Uterus (tissue), 2 donors: ENCODE measurements around the gene MYOZ3.

Source experiments
- POLR2A ChIP-seq, 2 donors: fragments of 450-650 bp; IDR thresholded peaks; one replicate each; pipeline ENCODE4 v1.6.1; 2016; ENCODE audit warnings: antibody characterized with exemption in 2 of 2, mild to moderate bottlenecking in 1 of 2, moderate library complexity in 1 of 2
- TF ChIP-seq, protein P1 (sequence below), 4 experiments: fragments of 200-600 bp in 2 of 4; fragments of 450-650 bp in 2 of 4; sonication (generic) in 2 of 4; IDR thresholded peaks; one replicate each; pipeline ENCODE4 v1.5.1; 2016 to 2019; ENCODE audit warnings: antibody characterized with exemption in 4 of 4, mild to moderate bottlenecking in 2 of 4, moderate library complexity in 1 of 4

DNA sequence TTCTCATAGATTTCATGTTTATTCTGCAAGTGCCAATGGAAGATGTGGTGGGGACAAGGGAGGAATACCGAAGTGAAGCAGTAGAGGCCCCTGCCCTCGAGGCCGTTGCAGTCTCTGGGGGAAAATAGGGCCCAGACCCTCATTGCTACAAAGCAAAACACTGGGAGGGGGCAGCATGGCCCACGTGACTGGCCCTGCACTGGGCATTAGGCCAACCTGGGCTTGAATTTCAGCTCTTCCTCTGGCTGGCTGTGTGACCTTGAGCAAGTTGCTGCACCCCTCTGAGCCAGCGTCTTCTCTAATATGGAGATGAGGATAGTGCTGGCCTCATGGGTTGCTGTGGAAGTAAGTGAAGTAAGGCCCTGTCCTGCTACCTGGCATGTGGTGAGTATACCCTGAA, 21.3 kb upstream of the MYOZ3 start:
- TF ChIP-seq, protein P1, sequence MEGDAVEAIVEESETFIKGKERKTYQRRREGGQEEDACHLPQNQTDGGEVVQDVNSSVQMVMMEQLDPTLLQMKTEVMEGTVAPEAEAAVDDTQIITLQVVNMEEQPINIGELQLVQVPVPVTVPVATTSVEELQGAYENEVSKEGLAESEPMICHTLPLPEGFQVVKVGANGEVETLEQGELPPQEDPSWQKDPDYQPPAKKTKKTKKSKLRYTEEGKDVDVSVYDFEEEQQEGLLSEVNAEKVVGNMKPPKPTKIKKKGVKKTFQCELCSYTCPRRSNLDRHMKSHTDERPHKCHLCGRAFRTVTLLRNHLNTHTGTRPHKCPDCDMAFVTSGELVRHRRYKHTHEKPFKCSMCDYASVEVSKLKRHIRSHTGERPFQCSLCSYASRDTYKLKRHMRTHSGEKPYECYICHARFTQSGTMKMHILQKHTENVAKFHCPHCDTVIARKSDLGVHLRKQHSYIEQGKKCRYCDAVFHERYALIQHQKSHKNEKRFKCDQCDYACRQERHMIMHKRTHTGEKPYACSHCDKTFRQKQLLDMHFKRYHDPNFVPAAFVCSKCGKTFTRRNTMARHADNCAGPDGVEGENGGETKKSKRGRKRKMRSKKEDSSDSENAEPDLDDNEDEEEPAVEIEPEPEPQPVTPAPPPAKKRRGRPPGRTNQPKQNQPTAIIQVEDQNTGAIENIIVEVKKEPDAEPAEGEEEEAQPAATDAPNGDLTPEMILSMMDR (IDR thresholded peaks at IDR 0.05) = no peak
- TF ChIP-seq POLR2A (IDR thresholded peaks at IDR 0.05) = no peak
